Thyroid gland (tissue), 4 donors: ENCODE measurements around the gene ABCB6. TPM values are rescaled to one million over a fixed set of nuclear protein-coding genes. Genes with fewer than 3 reads are reported as not detected.

Experiments
- DNase-seq, 2 donors: peaks; one replicate each; pipeline ENCODE4 v3.0.0-alpha.2; 2019
- H3K27ac ChIP-seq, 3 donors: fragments of 200-600 bp; sonication (generic); 1 replicate in 2 of 3; 2 replicates in 1 of 3; pipeline ENCODE4 v1.5.1; 2016 to 2019; ENCODE audit warnings: mild to moderate bottlenecking in 1 of 3, moderate library complexity in 1 of 3
- H3K27me3 ChIP-seq: fragments of 200-600 bp; sonication (generic); one replicate; pipeline ENCODE4 v1.5.1; 2019
- H3K36me3 ChIP-seq, 2 donors: fragments of 200-600 bp; sonication (generic); one replicate each; pipeline ENCODE4 v1.5.1; 2016 to 2019
- H3K4me1 ChIP-seq, 2 donors: fragments of 200-600 bp; sonication (generic); one replicate each; pipeline ENCODE4 v1.5.1; 2017 to 2019
- H3K4me3 ChIP-seq, 3 donors: fragments of 200-600 bp; sonication (generic); replicated peaks in 1 of 3; 1 replicate in 2 of 3; 2 replicates in 1 of 3; pipeline ENCODE4 v1.5.1; 2016; ENCODE audit warnings: mild to moderate bottlenecking in 1 of 3
- H3K9me3 ChIP-seq: fragments of 200-600 bp; sonication (generic); one replicate; pipeline ENCODE4 v1.5.1; 2017
- CTCF ChIP-seq, 6 experiments: fragments of 200-600 bp in 3 of 6; fragments of 450-650 bp in 3 of 6; sonication (generic) in 3 of 6; IDR thresholded peaks; one replicate each; pipeline ENCODE4 v1.5.1; 2016 to 2019; ENCODE audit warnings: antibody characterized with exemption in 6 of 6, mild to moderate bottlenecking in 2 of 6, inconsistent platforms in 1 of 6, moderate library complexity in 1 of 6
- POLR2A ChIP-seq, 2 donors: fragments of 450-650 bp; IDR thresholded peaks; one replicate each; pipeline ENCODE4 v1.6.1; 2017; ENCODE audit warnings: antibody characterized with exemption in 2 of 2, mild to moderate bottlenecking in 2 of 2, moderate library complexity in 1 of 2
- WGBS, 2 donors: methylation state at CpG; one replicate each; pipeline ENCODE4 v1.1.5; 2017; 5-methylcytosine and 5-hydroxymethylcytosine counted together
- intact Hi-C: fragments of 100-400 bp; cut with DNase I; formaldehyde crosslinking; loops from one replicate; pipeline ENCODE4 v1.15.1; 2023
- total RNA-seq, 4 donors: library from RNA; depleted of rRNA; stranded (reverse); fragments of >200 nt; gene quantifications; one replicate each; pipeline ENCODE4 v1.2.3, GENCODE V29; 2016

The ABCB6 gene
- total RNA-seq, 4 donors from 2014 or later: 29.6 to 96.8 (median 63.6) TPM

- no peaks in the 10 kb centered on the region for H3K4me1 ChIP-seq
- WGBS, 2 donors: 74 to 81% methylated on average over 12 of the region's 12 CpGs
- no peak for TF ChIP-seq POLR2A (IDR thresholded peaks at IDR 0.05)
- no peak for TF ChIP-seq CTCF (IDR thresholded peaks at IDR 0.05)
- H3K36me3 ChIP-seq: no peaks in the 10 kb centered on the region
- no peaks in the 10 kb centered on the region for H3K9me3 ChIP-seq
- no peak for DNase-seq
- no peaks in the 10 kb centered on the region for H3K27me3 ChIP-seq
- intact Hi-C loops: no loop called here
- no peak overlapping the region for H3K4me3 ChIP-seq
- H3K27ac ChIP-seq: no peak overlapping the region
These were observed 19.1 kb downstream of the ABCB6 start for GRCh38 chr2:219199470-219200211.

GRCh38 chr2:219198974-219199373, 19.8 kb downstream of the ABCB6 start:
- no peak for DNase-seq
- intact Hi-C loops: no loop called here
- Histone ChIP-seq H3K9me3 (no peaks in the 10 kb centered on the region), H3K27me3 (no peaks in the 10 kb centered on the region), H3K4me1 (no peaks in the 10 kb centered on the region), H3K4me3 (no peak overlapping the region), H3K27ac (no peak overlapping the region), H3K36me3 (no peaks in the 10 kb centered on the region)
- TF ChIP-seq POLR2A (IDR thresholded peaks at IDR 0.05) (no peak), CTCF (IDR thresholded peaks at IDR 0.05) (no peak)
- WGBS, 2 donors: 74 to 80% methylated on average over 5 of the region's 5 CpGs

GRCh38 chr2:219197388-219197787, 21.4 kb downstream of the ABCB6 start:
- Histone ChIP-seq H3K27ac (no peak overlapping the region), H3K4me1 (peaks cover 2 to 8% of the 10 kb centered on the region in 2 donors), H3K4me3 (no peak overlapping the region), H3K36me3 (no peaks in the 10 kb centered on the region), H3K9me3 (no peaks in the 10 kb centered on the region), H3K27me3 (no peaks in the 10 kb centered on the region)
- intact Hi-C loops: no loop called here
- no peak for DNase-seq
- 100% methylated on average over 1 of the region's 1 CpG for WGBS, 2 donors
- TF ChIP-seq POLR2A (IDR thresholded peaks at IDR 0.05): no peak
- no peak for TF ChIP-seq CTCF (IDR thresholded peaks at IDR 0.05)

GRCh38 chr2:219186754-219187456, 31.9 kb downstream of the ABCB6 start:
- WGBS, 2 donors: 88 to 93% methylated on average over 7 of the region's 7 CpGs
- no peak overlapping the region for H3K27ac ChIP-seq
- no peak overlapping the region for H3K4me3 ChIP-seq
- no peak for DNase-seq
- H3K36me3 ChIP-seq: peaks cover 23% of the 10 kb centered on the region in 2 donors
- no peaks in the 10 kb centered on the region for H3K27me3 ChIP-seq
- intact Hi-C loops: no loop called here
- H3K9me3 ChIP-seq: no peaks in the 10 kb centered on the region
- H3K4me1 ChIP-seq: no peaks in the 10 kb centered on the region
- no peak for TF ChIP-seq POLR2A (IDR thresholded peaks at IDR 0.05)
- no peak for TF ChIP-seq CTCF (IDR thresholded peaks at IDR 0.05)

DNA sequence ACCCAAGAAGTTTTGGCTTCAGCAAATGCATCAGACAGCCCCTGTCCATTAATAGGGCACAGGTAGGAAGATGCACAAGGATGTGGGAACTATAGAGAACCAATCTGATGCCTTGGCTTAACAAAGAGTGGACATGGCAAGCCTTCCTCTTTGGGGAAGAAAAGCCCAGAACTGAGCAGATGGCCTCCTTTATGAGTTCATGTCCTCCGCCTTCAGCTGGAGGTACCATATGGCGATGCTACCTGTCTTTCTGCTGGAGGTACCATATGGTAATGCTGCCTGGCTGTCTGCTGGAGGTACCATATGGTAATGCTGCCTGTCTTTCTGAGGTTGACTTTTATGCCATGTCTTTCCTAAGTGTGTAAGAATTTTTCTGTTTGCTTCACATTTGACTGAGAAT, 34.6 kb downstream of the ABCB6 start:
- peaks cover 42 to 48% of the 10 kb centered on the region in 2 donors for H3K36me3 ChIP-seq
- WGBS, 2 donors: 97 to 98% methylated on average over 2 of the region's 2 CpGs
- no peaks in the 10 kb centered on the region for H3K9me3 ChIP-seq
- H3K4me1 ChIP-seq: peaks cover 5 to 7% of the 10 kb centered on the region in 2 donors
- intact Hi-C loops: no loop called here
- TF ChIP-seq CTCF (IDR thresholded peaks at IDR 0.05) (no peak), POLR2A (IDR thresholded peaks at IDR 0.05) (no peak)
- no peak overlapping the region for H3K27ac ChIP-seq
- no peak for DNase-seq
- H3K4me3 ChIP-seq: no peak overlapping the region
- H3K27me3 ChIP-seq: no peaks in the 10 kb centered on the region
